D721Med (cell line): ENCODE measurements around the gene TIMM10.

ENCODE experiments used
- DNase-seq: peaks from one replicate; pipeline ENCODE4 v3.0.0; 2011; ENCODE audit warnings: low spot score; ENCODE audit not compliant: insufficient read length
- FAIRE-seq: peaks from 2 replicates; lab custom pipeline; 2011; peaks lifted over from hg19 to GRCh38; lab: Jason Lieb, UNC
- TF ChIP-seq, protein P1 (sequence below): IDR thresholded peaks from 2 replicates; pipeline ENCODE4 v1.5.1; 2012; ENCODE audit warnings: mild to moderate bottlenecking, control low read depth; ENCODE audit not compliant: insufficient read depth; ENCODE audit errors: missing control alignments

The TIMM10 gene

GRCh38 chr11:57499983-57500461, 30.5 kb downstream of the TIMM10 start:
- TF ChIP-seq, protein P1, sequence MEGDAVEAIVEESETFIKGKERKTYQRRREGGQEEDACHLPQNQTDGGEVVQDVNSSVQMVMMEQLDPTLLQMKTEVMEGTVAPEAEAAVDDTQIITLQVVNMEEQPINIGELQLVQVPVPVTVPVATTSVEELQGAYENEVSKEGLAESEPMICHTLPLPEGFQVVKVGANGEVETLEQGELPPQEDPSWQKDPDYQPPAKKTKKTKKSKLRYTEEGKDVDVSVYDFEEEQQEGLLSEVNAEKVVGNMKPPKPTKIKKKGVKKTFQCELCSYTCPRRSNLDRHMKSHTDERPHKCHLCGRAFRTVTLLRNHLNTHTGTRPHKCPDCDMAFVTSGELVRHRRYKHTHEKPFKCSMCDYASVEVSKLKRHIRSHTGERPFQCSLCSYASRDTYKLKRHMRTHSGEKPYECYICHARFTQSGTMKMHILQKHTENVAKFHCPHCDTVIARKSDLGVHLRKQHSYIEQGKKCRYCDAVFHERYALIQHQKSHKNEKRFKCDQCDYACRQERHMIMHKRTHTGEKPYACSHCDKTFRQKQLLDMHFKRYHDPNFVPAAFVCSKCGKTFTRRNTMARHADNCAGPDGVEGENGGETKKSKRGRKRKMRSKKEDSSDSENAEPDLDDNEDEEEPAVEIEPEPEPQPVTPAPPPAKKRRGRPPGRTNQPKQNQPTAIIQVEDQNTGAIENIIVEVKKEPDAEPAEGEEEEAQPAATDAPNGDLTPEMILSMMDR: no peak
- no peak for DNase-seq
- FAIRE-seq: no peak

DNA sequence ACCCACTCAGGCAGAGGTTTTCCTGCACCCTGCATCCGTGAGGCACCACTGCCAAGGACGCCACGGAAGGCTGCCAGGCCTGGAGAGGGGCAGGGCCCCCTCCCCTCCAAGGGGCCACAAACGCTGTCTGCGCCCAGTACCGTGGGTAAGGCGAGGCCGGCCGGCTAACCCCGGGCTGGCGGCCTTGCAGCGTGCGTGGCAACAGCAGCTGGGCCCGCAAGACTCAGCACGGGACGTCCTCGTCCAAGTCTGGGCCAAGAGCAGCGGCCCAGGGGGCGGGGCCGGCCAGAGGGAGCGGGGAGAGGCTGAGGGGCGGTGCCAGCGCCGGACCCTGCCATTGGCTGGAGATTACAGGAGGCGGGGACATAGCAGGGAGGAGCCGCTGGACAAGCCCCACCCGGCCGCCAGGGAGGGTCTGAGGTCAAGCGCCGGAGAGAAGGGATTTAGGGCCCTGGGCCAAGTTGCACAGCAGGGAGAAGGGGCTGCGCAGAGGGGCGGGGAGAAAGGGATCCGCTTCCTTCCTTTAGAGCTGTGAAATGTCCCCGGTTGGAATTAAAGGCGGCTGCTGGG, 31.1 kb downstream of the TIMM10 start:
- peak; percentile 87 for DNase-seq
- TF ChIP-seq, protein P1: no peak
- FAIRE-seq: no peak

- TF ChIP-seq, protein P1: no peak
- FAIRE-seq (no peak), DNase-seq (no peak)
Observed at GRCh38 chr11:57498540-57498939, 32.0 kb downstream of the TIMM10 start.

GRCh38 chr11:57497303-57498247, 33.0 kb downstream of the TIMM10 start:
- DNase-seq (no peak), FAIRE-seq (no peak)
- TF ChIP-seq, protein P1: no peak

DNA sequence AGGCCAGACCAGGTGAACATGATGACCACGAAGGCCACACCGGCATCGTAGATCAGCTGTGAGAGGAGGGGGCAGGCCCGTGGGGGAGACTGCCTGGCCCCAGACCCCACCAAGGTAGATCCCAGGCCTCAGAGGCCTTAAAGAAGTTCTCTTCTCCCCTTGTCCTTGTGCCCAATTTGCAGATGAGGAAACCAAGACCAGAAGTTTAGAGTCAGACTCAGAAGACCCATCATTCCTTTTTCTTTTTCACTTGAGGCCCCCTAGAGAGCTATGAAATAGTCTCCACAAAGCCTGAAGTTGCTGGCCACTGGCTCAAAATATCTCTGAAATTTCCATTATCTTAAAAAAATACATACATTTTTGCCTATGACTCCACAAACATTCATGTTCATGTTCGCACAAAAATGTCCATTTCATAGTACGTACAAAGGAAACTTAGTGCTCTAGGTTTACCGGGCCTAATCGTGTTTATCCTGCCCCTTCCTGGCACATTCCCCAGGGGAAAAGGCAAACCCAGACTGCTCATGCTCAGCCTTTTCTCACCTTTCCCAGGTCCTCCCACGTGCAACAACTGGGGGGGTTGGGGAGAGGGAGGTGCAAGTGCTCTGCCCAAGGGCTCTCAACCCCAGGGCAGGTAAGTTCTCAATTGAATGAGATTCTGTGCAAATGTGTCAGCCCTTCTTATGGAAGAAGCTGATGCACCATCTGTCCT, 34.3 kb downstream of the TIMM10 start:
- no peak for DNase-seq
- FAIRE-seq: no peak
- TF ChIP-seq, protein P1: no peak

DNA sequence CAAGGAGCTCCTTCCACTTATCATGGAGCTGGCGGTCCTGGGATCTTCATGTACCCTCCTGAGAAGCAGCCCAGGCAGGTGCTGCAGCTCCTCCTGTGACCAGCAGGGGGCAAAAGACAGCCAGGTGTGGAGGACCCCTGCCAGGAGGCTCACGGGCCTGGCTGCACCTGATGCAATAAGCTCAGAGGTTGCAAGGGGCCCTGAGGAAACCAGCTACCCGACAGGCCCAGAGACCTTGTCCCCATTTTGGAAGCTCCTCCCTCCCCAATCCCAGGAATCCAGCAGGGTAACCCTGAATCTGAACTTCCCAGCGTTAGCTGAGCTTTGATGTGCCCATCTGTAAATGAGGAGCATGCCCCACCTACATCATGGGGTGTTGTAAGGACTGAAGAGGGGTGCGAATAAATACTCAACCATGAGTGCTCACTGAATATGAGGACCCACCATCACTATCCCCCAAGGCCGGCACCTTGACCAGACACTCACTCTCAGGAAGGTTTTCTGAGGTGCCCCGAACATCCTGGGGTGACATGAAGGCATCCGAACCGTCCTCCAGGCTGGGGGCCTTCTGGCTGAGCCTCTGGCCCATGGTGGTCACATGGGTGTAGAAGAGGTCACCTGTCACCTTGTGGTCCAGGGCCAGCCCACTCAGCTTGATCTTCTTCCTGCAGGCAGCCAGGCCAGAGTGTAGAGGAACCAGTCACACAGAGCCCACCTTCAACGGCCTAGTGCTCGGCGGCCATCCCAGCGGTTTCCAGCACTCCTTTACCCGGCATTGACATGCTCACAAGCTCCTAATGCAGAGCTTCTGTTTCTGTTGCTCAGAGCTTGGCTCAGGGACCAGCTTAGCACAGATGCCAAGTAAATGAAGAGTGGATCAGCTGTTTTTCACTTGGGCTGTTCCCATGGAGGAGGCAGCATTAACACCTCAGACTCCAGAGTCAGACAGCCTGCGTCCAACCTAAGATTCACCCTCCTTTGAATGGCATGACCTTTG, 36.7 kb downstream of the TIMM10 start:
- DNase-seq: peak; percentile 68
- FAIRE-seq: no peak
- TF ChIP-seq, protein P1: peak; percentile 80
